HEK293T (cell line): ENCODE results near the gene DLK1.

Source experiments
- CTCF ChIA-PET: fragments of 350-600 bp; formaldehyde crosslinking; extraction: SDS; loops from one replicate; lab custom pipeline; 2021; ENCODE audit warnings: antibody characterized with exemption, inconsistent platforms; lab: Yijun Ruan, JAX
- POLR2A ChIA-PET: fragments of 350-600 bp; formaldehyde crosslinking; extraction: SDS; loops from one replicate; lab custom pipeline; 2020; ENCODE audit warnings: antibody characterized with exemption, inconsistent platforms; lab: Yijun Ruan, JAX
- DNase-seq: peaks from one replicate; pipeline ENCODE4 v3.0.0; 2012; ENCODE audit warnings: mixed read lengths; ENCODE audit errors: extremely low spot score
- BHLHE40 ChIP-seq: fragments of 450-650 bp; IDR thresholded peaks from 2 replicates; pipeline ENCODE4 v1.6.1; 2016; ENCODE audit warnings: mild to moderate bottlenecking, moderate library complexity, borderline replicate concordance
- ELF4 ChIP-seq: fragments of 450-650 bp; IDR thresholded peaks from 2 replicates; pipeline ENCODE4 v1.6.1; 2017; ENCODE audit warnings: antibody characterized with exemption
- FOXA1 ChIP-seq: fragments of 450-650 bp; IDR thresholded peaks from 2 replicates; pipeline ENCODE4 v1.6.1; 2016; ENCODE audit warnings: mild to moderate bottlenecking
- FOXK2 ChIP-seq: fragments of 450-650 bp; IDR thresholded peaks from 2 replicates; pipeline ENCODE4 v1.6.1; 2016; ENCODE audit warnings: mild to moderate bottlenecking
- FOXM1 ChIP-seq: fragments of 450-650 bp; IDR thresholded peaks from 2 replicates; pipeline ENCODE4 v1.6.1; 2017; ENCODE audit warnings: mild to moderate bottlenecking, borderline replicate concordance
- L3MBTL2 ChIP-seq: fragments of 450-650 bp; conservative IDR thresholded peaks from 2 replicates; pipeline ENCODE4 v1.6.1; 2016; ENCODE audit warnings: mild to moderate bottlenecking
- PKNOX1 ChIP-seq: fragments of 450-650 bp; IDR thresholded peaks from 2 replicates; pipeline ENCODE4 v1.6.1; 2016
- TARDBP ChIP-seq: fragments of 450-650 bp; IDR thresholded peaks from 2 replicates; pipeline ENCODE4 v1.6.1; 2016

Gene DLK1

DNA sequence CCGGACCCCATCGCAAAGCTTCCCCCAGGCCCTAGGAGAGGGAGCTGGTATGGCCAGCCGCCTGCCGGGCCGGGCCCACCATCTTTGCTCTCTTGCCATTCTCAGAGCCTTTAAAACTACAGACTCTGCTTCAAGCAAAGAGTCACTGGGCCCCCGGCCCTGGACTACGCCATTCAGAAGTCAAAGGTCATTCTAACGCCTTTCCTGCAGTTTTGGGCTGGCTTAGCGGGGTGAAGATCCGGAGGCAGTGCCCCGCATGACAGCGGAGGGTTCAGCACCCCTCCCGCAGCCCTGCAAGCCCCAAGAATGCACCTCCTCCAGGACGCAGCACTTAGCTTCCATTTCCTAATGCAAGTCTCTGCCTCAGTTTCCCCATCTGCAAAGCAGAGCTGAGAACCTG, 61.0 kb downstream of the DLK1 start:
- DNase-seq: no peak
- TF ChIP-seq TARDBP (no peak), BHLHE40 (no peak), L3MBTL2 (no peak), FOXK2 (no peak), PKNOX1 (no peak), ELF4 (no peak), FOXA1 (no peak), FOXM1 (no peak)
- CTCF ChIA-PET: interaction anchor here (0.9 kb wide), 1 partner anchor 10 kb away, joined by 5 read pairs; no protein-coding TSS in a partner anchor
- POLR2A ChIA-PET: no interaction called here
